ENCODE results near the gene SYP.
A peak's percentile ranks its signal among the peaks of the same experiment; 100 is the strongest.

SYP gene

GRCh38 chrX:49232525-49232924, 32.5 kb upstream of the SYP start:
- Histone ChIP-seq H3K4me3 (no peak overlapping the region), H3K27ac (no peak overlapping the region)
- no peak for TF ChIP-seq CTCF (IDR thresholded peaks at IDR 0.05)
- DNase-seq (ENCODE audit: low spot score) = no peak

- DNase-seq (ENCODE audit: low spot score) = no peak
- Histone ChIP-seq H3K27ac (no peak overlapping the region), H3K4me3 (no peak overlapping the region)
- no peak for TF ChIP-seq CTCF (IDR thresholded peaks at IDR 0.05)
Observed at GRCh38 chrX:49231333-49232000, 31.5 kb upstream of the SYP start.

GRCh38 chrX:49230500-49231232, 30.7 kb upstream of the SYP start:
- Histone ChIP-seq H3K27ac (peak overlapping the region in 1 of 2 donors; percentile 51), H3K4me3 (peak overlapping the region; percentile 64)
- DNase-seq (ENCODE audit: low spot score) = no peak
- TF ChIP-seq CTCF (IDR thresholded peaks at IDR 0.05) = no peak

- Histone ChIP-seq H3K4me3 (no peak overlapping the region), H3K27ac (no peak overlapping the region)
- no peak for DNase-seq (ENCODE audit: low spot score)
- TF ChIP-seq CTCF (IDR thresholded peaks at IDR 0.05) = no peak
Observed at GRCh38 chrX:49228185-49228584, 28.2 kb upstream of the SYP start.

GRCh38 chrX:49227726-49228125, 27.7 kb upstream of the SYP start:
- no peak for DNase-seq (ENCODE audit: low spot score)
- no peak for TF ChIP-seq CTCF (IDR thresholded peaks at IDR 0.05)
- no peak overlapping the region for H3K27ac ChIP-seq
- H3K4me3 ChIP-seq = no peak overlapping the region

- DNase-seq (ENCODE audit: low spot score) = no peak
- no peak overlapping the region for H3K4me3 ChIP-seq
- H3K27ac ChIP-seq = no peak overlapping the region
- TF ChIP-seq CTCF (IDR thresholded peaks at IDR 0.05) = no peak
Observed at GRCh38 chrX:49226946-49227345, 27.0 kb upstream of the SYP start.

- no peak for DNase-seq (ENCODE audit: low spot score)
- no peak for TF ChIP-seq CTCF (IDR thresholded peaks at IDR 0.05)
- Histone ChIP-seq H3K27ac (no peak overlapping the region), H3K4me3 (no peak overlapping the region)
Observed at GRCh38 chrX:49225858-49226257, 25.9 kb upstream of the SYP start.
